ENCODE results near the gene ADAM8. TPM values are rescaled to one million over a fixed set of nuclear protein-coding genes. Genes with fewer than 3 reads are reported as not detected.

The ADAM8 gene
- total and polyA plus RNA-seq, 10 of the 15 experiments (the other 5 are each of a cell fraction or from before 2014, with no cell fraction given) = 0.37 to 92.7 (median 21.7) TPM

GRCh38 chr10:133326223-133326551, 49.5 kb upstream of the ADAM8 start:
- Histone ChIP-seq H3K9ac (ENCODE audit: control insufficient read depth, insufficient read depth, low read length) (no peak overlapping the region), H3K36me3 (ENCODE audit: control insufficient read depth in 2 of 2, insufficient read depth in 2 of 2, low read length in 1 of 2) (no peaks in the 10 kb centered on the region), H3K4me2 (ENCODE audit: control insufficient read depth, insufficient read depth) (no peak overlapping the region), H4K20me1 (ENCODE audit: control insufficient read depth, insufficient read depth) (no peaks in the 10 kb centered on the region), H3K9me3 (replicated peaks; ENCODE audit: control insufficient read depth, insufficient read depth, low read length) (no peaks in the 10 kb centered on the region), H2AFZ (ENCODE audit: control insufficient read depth, low read depth, low read length) (no peak overlapping the region), H3K4me1 (ENCODE audit: control insufficient read depth, insufficient read depth, low read length) (no peaks in the 10 kb centered on the region), H3K27me3 (replicated peaks in 1 of 2; ENCODE audit: control insufficient read depth in 2 of 2, insufficient read depth in 2 of 2, low read length in 1 of 2) (peaks cover 4 to 5% of the 10 kb centered on the region in 2 experiments), H3K79me2 (ENCODE audit: control insufficient read depth, insufficient read depth, low read length) (no peaks in the 10 kb centered on the region), H3K27ac (ENCODE audit: control insufficient read depth, insufficient read depth) (no peak overlapping the region), H3K4me3 (no peak overlapping the region)
- RAD21 ChIA-PET (ENCODE audit: unreplicated experiment) = no interaction called here
- ATAC-seq = no peak
- no peak for DNase-seq (ENCODE audit: low read depth, low spot score)
- intact Hi-C loops (cut with micrococcal nuclease; ENCODE audit: unreplicated experiment) = loop anchor here (5.0 kb wide), 1 partner anchor 66 kb away; the partner anchor contains the start of gene MTG1
- in situ Hi-C loops (cut with MboI) = loop anchor here (5.0 kb wide), 1 partner anchor 171 kb away; no protein-coding TSS in a partner anchor
- TF ChIP-seq CREM (IDR thresholded peaks at IDR 0.05; ENCODE audit: low read depth) = no peak
- TF ChIP-seq SREBF1 (IDR thresholded peaks at IDR 0.05; ENCODE audit: low read length) = no peak
- TF ChIP-seq, protein P1, sequence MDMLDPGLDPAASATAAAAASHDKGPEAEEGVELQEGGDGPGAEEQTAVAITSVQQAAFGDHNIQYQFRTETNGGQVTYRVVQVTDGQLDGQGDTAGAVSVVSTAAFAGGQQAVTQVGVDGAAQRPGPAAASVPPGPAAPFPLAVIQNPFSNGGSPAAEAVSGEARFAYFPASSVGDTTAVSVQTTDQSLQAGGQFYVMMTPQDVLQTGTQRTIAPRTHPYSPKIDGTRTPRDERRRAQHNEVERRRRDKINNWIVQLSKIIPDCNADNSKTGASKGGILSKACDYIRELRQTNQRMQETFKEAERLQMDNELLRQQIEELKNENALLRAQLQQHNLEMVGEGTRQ (IDR thresholded peaks at IDR 0.05; ENCODE audit: borderline replicate concordance, low read depth, low read length) = no peak
- TF ChIP-seq TCF7 (IDR thresholded peaks at IDR 0.05; ENCODE audit: borderline replicate concordance) = no peak
- no peak for TF ChIP-seq CREB1 (IDR thresholded peaks at IDR 0.05; ENCODE audit: low read depth)
- TF ChIP-seq, protein P2, sequence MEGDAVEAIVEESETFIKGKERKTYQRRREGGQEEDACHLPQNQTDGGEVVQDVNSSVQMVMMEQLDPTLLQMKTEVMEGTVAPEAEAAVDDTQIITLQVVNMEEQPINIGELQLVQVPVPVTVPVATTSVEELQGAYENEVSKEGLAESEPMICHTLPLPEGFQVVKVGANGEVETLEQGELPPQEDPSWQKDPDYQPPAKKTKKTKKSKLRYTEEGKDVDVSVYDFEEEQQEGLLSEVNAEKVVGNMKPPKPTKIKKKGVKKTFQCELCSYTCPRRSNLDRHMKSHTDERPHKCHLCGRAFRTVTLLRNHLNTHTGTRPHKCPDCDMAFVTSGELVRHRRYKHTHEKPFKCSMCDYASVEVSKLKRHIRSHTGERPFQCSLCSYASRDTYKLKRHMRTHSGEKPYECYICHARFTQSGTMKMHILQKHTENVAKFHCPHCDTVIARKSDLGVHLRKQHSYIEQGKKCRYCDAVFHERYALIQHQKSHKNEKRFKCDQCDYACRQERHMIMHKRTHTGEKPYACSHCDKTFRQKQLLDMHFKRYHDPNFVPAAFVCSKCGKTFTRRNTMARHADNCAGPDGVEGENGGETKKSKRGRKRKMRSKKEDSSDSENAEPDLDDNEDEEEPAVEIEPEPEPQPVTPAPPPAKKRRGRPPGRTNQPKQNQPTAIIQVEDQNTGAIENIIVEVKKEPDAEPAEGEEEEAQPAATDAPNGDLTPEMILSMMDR (IDR thresholded peaks at IDR 0.05 in 2 of 3, conservative IDR thresholded peaks at IDR 0.05 in 1 of 3; ENCODE audit: control insufficient read depth in 2 of 3, extremely low read depth in 1 of 3, insufficient read depth in 1 of 3, low read depth in 3 of 3, low read length in 3 of 3) = no peak
- no peak for TF ChIP-seq NR2C1 (IDR thresholded peaks at IDR 0.05)
- no peak for TF ChIP-seq HDAC2 (IDR thresholded peaks at IDR 0.05)
- no peak for TF ChIP-seq ELK1 (IDR thresholded peaks at IDR 0.05; ENCODE audit: low read depth, low read length)
- TF ChIP-seq NFIC (IDR thresholded peaks at IDR 0.05; ENCODE audit: low read depth, low read length) = no peak
- CTCF ChIA-PET = no interaction called here
- no peak for FAIRE-seq
- SMC1A ChIA-PET (ENCODE audit: uncharacterized antibody, unreplicated experiment) = no interaction called here
- BruUV-seq (replicated peaks) = no TSS peak
- 56% methylated on average over 9 of the region's 9 CpGs for WGBS (ENCODE audit: insufficient coverage, insufficient replicate concordance, low lambda C conversion rate, missing lambda C conversion rate)
- POLR2A ChIA-PET = no interaction called here
